ENCODE data around the gene TBX15.

GRCh38 chr1:118961156-118961555 is 27.0 kb downstream of the TBX15 start:
- TF ChIP-seq POLR2AphosphoS5 (IDR thresholded peaks at IDR 0.05) (no peak), CTCF (IDR thresholded peaks at IDR 0.05 in 8 of 11, conservative IDR thresholded peaks at IDR 0.05 in 3 of 11) (no peak)

Data from spleen (tissue), 7 donors.